AG09309 (cell line): ENCODE data around the gene ERBB2.

Experiments used
- DNase-seq: peaks from one replicate; pipeline ENCODE4 v3.0.0-alpha.2; 2010; ENCODE audit warnings: low read depth
- H3K4me3 ChIP-seq: 2 replicates; pipeline ENCODE4 v1.5.1; 2011; ENCODE audit warnings: mild to moderate bottlenecking, low read depth, low read length, moderate library complexity; ENCODE audit not compliant: control insufficient read depth
- CTCF ChIP-seq: IDR thresholded peaks from 2 replicates; pipeline ENCODE4 v1.5.1; 2011; ENCODE audit warnings: mild to moderate bottlenecking, low read depth, low read length, inconsistent platforms; ENCODE audit not compliant: insufficient read depth, control insufficient read depth; ENCODE audit errors: missing control alignments

ERBB2 gene

GRCh38 chr17:39738568-39738901, 38.7 kb downstream of the ERBB2 start:
- no peak for TF ChIP-seq CTCF
- no peak for DNase-seq
- H3K4me3 ChIP-seq: no peak overlapping the region

GRCh38 chr17:39738983-39739884, 39.4 kb downstream of the ERBB2 start:
- DNase-seq: no peak
- no peak for TF ChIP-seq CTCF
- peak overlapping the region; percentile 21 for H3K4me3 ChIP-seq

GRCh38 chr17:39739885-39740356, 40.1 kb downstream of the ERBB2 start:
- DNase-seq: no peak
- no peak for TF ChIP-seq CTCF
- H3K4me3 ChIP-seq: no peak overlapping the region

- no peak overlapping the region for H3K4me3 ChIP-seq
- no peak for TF ChIP-seq CTCF
- DNase-seq: no peak
Observed at GRCh38 chr17:39740357-39741111, 40.7 kb downstream of the ERBB2 start.

GRCh38 chr17:39742126-39742855, 42.4 kb downstream of the ERBB2 start:
- no peak overlapping the region for H3K4me3 ChIP-seq
- TF ChIP-seq CTCF: no peak
- no peak for DNase-seq

- no peak for TF ChIP-seq CTCF
- DNase-seq: no peak
- no peak overlapping the region for H3K4me3 ChIP-seq
Observed at GRCh38 chr17:39742856-39743436, 43.1 kb downstream of the ERBB2 start.
